Measurements from ENCODE around the gene SPSB4.
"Not testable (repeated sequence)": the region's sequence is repeated elsewhere in the genome, so short reads cannot be mapped to it uniquely, and the experiment has no call there.

The SPSB4 gene

DNA sequence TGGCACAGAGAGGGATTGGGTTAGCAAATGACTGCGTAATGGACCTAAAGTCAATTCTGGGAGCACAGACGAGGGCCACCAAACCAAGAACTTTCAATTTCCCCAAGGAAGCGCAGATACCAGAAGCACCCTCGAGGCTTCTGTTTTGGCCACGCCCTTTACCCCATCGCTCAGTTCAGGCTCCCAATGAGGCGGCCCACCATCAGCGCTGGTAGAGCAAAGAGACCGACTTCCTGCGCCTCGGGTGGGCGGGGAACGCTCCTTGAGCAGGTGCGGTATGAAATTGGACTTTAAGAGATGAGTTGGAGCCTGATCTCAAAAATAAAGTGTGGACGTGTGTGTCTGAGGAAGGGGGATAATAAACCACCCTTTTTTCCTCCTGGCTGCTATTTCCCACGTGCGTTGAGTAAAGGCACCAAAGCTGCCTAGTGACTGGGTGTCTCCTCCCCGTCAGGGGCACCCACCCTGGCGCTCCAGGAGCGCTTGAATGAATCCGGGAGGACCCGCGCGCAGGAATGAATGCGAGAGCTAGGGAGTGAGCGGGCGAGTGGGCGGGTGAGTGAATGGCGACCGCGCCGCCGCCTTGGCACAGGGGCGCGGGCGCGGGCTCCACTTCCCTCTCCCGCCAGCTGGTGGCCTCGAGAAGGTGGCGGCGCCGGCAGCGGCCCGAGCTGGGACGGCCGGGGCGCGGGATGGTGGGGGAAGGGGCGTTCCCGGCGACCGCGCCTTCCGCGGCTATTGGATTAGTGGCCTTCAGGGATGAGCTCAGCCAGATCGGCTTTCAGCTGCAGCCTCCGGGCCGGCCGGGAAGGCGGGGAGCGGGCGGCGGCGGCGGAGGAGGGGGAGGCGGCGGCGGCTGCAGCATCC lies at the start of gene SPSB4:
Gene SPSB4, plus strand, starts transcription at position 772 of the 867 bp plus-strand sequence. CDS start 14,758 bp downstream, outside the sequence.
- DNase-seq (ENCODE audit: low read depth in 1 of 2, low spot score in 1 of 2): no peak

DNA sequence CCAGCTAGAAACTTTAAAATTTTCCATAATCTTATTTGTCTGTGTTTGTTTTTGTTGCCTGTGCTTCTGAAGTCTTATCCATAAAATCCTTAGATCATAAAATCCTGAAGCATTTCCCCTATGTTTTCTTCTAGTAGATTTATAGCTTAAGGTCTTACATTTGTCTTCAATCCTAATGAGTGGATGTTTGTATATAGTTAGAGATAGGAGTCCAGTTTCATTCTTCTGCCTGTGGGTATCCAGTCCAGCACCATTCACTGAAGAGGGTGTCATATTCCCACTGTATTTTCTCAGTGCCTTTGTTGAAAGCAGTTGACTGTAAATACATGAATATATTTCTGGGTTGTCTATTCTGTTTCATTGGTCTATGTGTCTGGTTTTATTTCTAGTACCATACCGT lies 44.8 kb upstream of the SPSB4 start:
- DNase-seq (ENCODE audit: low read depth in 1 of 2, low spot score in 1 of 2): no peak

GRCh38 chr3:141009496-141009895 lies 41.7 kb upstream of the SPSB4 start:
- no peak for DNase-seq (ENCODE audit: low read depth in 1 of 2, low spot score in 1 of 2)

DNA sequence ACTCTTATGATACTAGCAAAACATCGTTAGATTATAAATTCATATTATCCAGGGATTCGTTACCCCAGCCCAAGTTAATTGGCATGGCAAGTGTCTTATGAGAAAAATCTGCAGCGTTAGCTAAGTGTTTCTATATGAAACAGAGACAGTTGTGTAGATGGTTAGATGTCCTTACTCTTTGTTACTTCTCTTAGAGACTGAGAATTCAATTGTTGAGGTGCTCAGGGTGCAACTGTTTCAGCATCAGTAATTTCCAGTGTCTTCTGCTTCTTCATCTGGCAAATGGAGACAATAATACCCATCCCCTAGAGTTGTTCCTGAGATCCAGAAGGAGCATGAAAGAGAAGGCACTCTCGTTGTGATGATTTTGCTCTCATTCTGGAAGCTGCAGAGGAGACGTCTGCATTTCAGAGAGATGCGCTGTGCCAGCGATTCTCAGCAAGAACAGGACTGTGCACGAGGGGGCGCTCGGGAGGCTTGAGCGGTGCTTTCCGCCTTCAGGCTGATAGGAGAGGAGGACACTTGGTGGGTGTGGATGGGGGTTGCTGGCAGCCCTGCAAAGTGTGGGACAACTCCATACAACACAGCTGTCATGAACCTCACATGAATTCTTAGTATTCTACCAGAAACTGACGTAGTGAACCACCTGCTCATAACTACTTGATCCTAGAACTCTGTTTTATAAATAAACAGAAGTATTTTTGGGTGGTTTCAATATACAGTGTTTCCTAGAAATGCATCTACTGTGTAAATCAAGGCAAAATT lies 39.7 kb upstream of the SPSB4 start:
- DNase-seq (ENCODE audit: low read depth in 1 of 2, low spot score in 1 of 2): peak; percentile 45 to 62

GRCh38 chr3:141011997-141012262 lies 39.2 kb upstream of the SPSB4 start:
- DNase-seq (ENCODE audit: low read depth in 1 of 2, low spot score in 1 of 2): no peak

- DNase-seq (ENCODE audit: low read depth in 1 of 2, low spot score in 1 of 2): no peak
Measured at GRCh38 chr3:141012571-141012970, 38.6 kb upstream of the SPSB4 start.

GRCh38 chr3:141015481-141015880 lies 35.7 kb upstream of the SPSB4 start:
- no peak for DNase-seq (ENCODE audit: low read depth in 1 of 2, low spot score in 1 of 2)

GRCh38 chr3:141017366-141018322 lies 33.5 kb upstream of the SPSB4 start:
- not testable (repeated sequence) for DNase-seq (ENCODE audit: low read depth in 1 of 2, low spot score in 1 of 2)

- DNase-seq (ENCODE audit: low read depth in 1 of 2, low spot score in 1 of 2): no peak
Measured at GRCh38 chr3:141019244-141019643, 31.9 kb upstream of the SPSB4 start.

GRCh38 chr3:141020143-141020830 lies 30.9 kb upstream of the SPSB4 start:
- DNase-seq (ENCODE audit: low read depth in 1 of 2, low spot score in 1 of 2): no peak

DNA sequence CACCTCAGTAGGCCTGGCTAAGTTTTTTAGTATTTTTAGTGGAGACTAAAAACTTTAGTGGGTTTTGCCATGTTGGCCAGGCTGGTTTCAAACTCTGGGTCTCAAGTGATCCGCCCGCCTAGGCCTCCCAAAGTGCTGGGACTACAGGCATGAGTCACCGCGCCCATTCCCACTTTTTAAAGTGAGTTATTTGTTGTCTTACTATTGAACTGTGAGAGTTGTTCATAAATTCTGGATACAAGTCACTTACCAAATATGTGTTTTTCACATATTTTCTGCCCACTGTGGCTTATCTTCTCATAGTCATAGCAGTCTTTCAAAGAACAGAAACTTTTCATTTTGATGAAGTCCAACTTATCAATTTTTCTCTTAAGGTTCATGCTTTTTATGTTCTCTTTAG lies 29.9 kb upstream of the SPSB4 start:
- no peak for DNase-seq (ENCODE audit: low read depth in 1 of 2, low spot score in 1 of 2)

DNA sequence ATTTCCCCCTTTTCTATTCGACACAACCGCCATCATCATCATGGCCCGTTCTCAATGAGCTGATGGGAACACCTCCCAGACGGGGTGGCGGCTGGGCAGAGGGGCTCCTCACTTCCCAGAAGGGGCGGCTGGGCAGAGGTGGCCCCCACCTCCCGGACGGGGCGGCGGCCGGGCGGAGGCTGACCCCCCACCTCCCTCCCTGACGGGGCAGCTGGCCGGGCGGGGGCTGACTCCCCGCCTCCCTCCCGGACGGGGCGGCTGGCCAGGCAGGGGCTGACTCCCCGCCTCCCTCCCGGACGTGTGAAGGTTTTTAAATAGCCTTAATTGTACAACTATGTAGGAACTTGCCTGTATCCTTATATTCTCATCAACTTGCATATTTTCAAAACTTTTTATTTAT lies 20.9 kb upstream of the SPSB4 start:
- no peak for DNase-seq (ENCODE audit: low read depth in 1 of 2, low spot score in 1 of 2)

DNA sequence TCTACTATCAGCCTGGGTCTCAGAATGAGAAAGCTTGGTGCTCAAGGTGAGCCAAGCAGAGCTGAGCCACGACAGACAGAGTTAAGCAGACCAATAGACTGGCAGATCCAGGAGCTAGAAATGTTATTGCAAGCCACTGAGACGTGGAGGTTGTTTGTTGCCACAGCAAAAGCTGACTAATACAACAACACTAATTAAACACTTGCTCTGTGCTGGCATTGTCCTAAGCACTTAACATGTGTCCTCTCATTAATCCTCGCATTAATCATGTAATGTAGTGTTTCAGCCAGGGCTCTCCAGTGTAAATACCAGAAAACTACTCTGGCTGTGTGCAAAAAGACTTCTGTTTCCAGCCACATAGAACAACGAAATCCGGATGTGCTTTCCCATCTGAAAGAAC lies 11.6 kb upstream of the SPSB4 start:
- DNase-seq (ENCODE audit: low read depth in 1 of 2, low spot score in 1 of 2): no peak

DNA sequence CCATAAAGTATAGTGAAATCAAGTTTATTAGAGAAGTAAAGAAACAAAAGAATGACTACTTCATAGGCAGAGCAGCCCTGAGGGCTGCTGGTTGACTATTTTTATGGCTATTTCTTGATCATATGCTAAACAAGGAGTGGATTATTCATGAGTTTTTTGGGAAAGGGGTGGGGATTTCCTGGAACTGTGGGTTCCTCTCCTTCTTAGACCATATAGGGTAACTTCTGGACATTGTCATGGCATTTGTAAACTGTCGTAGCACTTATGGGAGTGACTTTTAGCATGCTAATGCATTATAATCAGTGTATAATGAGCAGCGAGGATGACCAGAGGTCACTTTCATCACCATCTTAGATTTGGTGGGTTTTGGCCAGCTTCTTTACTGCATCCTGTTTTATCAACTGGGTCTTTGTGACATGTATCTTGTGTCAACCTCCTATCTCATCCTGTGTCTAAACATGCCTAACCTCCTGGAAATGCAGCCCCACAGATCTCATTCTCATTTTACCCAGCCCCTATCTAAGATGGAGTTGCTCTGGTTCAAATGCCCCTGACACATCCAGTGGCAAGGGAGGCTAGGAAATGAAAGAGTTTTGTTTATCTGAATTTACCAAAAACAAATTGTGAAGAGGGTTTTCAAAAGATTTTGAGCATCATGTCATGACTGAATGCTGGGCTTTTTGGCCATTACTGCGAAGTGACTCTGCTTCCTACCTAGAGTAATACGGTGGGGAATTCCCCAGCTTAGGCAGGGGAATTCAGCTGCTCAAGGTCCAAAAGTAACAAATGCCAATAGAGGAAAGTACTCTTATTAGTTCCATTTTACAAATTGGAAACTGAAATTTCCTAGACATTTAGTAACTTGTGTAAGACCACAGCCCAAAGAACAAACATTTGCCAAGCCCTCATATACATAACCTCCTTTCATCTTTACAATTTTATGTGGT lies 6.2 kb upstream of the SPSB4 start:
- DNase-seq (ENCODE audit: low read depth in 1 of 2, low spot score in 1 of 2): no peak

DNA sequence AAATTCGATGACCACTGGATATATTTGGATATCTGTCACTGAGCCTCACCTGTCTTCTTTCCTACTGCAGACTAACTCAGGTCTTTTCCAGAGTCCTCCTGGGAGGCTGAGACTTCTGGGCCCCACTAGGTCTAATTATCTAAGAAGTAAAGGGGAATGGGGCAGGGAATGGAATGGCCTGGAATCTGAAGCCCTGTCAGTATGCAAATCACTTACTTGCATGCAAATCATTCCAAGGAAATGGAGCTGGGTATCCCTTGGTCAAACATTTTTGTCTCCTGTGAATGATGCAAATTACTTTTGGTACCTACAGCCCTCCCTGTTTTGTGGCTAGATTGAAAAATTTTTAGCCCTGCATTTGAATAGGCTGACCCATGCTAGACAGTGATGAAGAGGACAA lies 5.3 kb upstream of the SPSB4 start:
- no peak for DNase-seq (ENCODE audit: low read depth in 1 of 2, low spot score in 1 of 2)

DNA sequence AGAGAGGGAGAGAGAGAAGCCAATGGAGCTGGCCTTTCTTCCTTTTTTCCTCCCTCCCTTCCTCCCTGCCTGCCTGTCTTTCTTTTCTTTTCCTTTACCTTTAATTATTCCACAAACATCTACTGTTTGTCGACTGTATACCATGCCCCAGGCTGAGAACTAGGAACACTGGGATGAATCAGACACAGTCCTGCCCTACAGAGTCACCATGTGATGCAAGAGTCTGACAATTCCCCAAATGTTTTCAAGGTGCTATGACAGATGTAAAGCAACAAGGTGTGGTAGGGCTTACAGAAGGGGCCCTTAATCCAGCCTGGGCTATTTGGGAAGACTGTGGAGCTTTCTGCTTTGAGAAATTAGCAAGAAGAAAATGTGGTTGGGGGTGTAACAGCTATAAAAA lies 4.0 kb upstream of the SPSB4 start:
- no peak for DNase-seq (ENCODE audit: low read depth in 1 of 2, low spot score in 1 of 2)

DNA sequence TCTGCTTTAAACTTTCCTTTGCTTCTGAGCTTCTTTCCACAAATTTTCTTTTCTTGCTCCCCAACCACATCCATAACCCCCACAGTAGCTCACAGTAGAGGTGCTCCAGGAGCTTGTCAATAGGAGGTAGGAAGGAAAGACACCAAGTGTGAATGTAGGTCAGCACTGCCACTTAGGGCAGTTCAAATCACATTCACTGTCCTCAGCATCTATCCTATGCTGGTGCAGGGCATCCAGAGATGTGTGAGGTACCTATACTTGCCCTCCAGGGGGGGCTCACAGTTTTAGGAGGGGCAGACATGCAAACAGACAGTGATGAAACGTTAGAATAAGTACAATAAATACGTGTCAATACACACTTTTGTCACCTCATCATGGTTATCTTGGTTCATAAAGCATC lies 1.5 kb upstream of the SPSB4 start:
- DNase-seq (ENCODE audit: low read depth in 1 of 2, low spot score in 1 of 2): no peak

- DNase-seq (ENCODE audit: low read depth in 1 of 2, low spot score in 1 of 2): no peak
Measured at GRCh38 chr3:141051443-141052200, 475 bp downstream of the SPSB4 start.

All from stimulated activated CD4-positive, alpha-beta T cell treated with anti-CD3 and anti-CD28 coated beads, Interleukin-15, amount 100 ng/mL, for 1 hour (primary cell).